GM20000 (cell line): ENCODE measurements around the gene MFAP3L.
"Not testable (repeated sequence)": the region's sequence is repeated elsewhere in the genome, so short reads cannot be mapped to it uniquely, and the experiment has no call there.

Experiments
- DNase-seq: peaks from one replicate; pipeline ENCODE4 v3.0.0; 2012; ENCODE audit warnings: low spot score
- TF ChIP-seq, protein P1 (sequence below): IDR thresholded peaks from 2 replicates; pipeline ENCODE4 v1.5.1; 2012; ENCODE audit warnings: mild to moderate bottlenecking, control low read depth; ENCODE audit errors: extremely low read depth, missing control alignments

MFAP3L gene

DNA sequence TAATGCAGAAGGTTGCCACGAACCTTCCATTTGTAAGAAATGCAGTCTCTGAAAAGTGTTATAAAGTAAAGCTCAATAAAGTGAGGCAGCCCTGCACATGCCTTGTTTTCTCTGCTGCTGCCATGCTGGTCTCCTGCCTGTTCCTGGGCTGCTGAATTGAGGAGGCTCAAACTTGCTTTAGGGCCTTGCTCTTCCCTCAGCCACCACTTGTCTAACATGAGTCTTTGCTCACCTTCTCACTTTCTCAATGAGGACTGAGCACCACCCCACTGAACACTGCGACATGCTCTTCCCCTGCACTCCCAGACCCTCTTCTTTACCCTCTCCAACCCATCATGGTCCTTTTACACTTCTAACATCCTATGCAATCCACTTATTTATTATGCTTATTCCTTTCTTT, 25.2 kb upstream of the MFAP3L start:
- TF ChIP-seq, protein P1, sequence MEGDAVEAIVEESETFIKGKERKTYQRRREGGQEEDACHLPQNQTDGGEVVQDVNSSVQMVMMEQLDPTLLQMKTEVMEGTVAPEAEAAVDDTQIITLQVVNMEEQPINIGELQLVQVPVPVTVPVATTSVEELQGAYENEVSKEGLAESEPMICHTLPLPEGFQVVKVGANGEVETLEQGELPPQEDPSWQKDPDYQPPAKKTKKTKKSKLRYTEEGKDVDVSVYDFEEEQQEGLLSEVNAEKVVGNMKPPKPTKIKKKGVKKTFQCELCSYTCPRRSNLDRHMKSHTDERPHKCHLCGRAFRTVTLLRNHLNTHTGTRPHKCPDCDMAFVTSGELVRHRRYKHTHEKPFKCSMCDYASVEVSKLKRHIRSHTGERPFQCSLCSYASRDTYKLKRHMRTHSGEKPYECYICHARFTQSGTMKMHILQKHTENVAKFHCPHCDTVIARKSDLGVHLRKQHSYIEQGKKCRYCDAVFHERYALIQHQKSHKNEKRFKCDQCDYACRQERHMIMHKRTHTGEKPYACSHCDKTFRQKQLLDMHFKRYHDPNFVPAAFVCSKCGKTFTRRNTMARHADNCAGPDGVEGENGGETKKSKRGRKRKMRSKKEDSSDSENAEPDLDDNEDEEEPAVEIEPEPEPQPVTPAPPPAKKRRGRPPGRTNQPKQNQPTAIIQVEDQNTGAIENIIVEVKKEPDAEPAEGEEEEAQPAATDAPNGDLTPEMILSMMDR = no peak
- no peak for DNase-seq

DNA sequence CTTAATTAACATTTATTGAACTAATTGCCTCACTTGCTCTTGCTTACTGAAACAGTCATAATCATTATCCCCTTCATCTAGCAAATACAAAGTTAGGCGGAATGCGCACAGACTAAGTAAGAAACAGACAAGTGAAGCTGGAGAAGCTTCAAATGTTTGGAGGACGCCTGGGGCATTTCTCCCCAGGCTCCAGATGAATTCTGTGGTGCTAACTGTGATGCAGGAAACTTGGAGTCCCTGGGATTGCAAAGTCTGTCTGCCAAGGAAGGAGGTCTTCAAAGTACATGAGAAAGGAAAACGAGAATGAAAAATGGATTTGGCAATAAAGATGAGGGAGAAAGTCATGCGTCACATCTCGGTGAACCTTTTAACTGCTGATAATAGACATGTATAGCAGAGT, 23.6 kb upstream of the MFAP3L start:
- DNase-seq = no peak
- TF ChIP-seq, protein P1 = no peak

GRCh38 chr4:170047771-170048354, 21.7 kb upstream of the MFAP3L start:
- peak; percentile 63 for DNase-seq
- TF ChIP-seq, protein P1 = peak; percentile 49

GRCh38 chr4:170046156-170046555, 20.0 kb upstream of the MFAP3L start:
- not testable (repeated sequence) for DNase-seq

DNA sequence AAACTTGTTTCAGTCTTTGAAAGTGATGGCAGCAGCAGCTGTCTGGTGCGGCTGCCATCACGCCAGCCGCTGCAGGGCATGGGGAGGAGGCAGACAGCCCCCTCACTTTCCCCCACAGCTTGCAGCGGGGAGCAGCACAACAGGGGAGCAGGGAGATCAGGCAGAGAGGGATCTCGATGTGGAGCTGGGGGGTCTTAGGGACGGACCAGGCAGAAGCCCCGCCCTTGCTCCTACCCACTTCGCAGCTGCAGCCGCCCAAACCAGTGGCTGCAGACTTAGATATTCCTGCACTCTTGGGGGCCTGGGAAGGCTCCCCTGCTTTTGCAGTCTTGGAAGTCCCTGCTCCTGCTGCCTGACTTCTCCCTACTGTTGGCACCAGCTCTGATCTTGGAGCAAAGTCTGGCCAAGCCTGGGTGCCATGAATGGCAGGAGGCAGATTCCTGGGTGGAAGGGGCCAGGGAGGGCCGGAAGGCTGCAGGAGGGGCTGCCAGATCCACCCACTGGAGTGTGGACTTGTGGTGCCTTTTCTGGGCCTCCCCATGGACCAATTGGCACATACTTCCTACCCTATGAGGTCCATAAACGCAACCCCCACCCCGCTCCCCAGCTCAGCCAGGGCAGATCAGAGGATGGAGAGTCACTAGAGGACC, 14.0 kb upstream of the MFAP3L start:
- TF ChIP-seq, protein P1 = no peak
- DNase-seq = no peak

DNA sequence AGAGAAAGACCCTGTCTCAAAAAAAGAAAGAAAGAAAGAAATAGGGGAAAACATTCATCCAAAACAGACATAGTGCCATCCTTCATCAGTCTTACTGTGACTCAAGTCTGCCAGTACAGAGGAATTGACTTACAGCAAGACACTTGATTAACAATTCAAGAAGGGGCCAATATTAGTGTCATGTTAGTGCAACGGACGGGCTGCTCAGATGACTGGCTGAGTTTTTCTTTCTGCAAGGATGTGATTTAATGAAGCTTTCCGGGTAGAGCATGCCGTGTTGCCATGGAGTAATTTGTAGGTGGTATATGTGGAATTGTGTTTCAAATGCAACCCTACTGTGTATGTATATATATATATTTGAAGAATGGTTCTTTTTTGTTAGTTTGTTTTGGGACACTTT, 12.6 kb upstream of the MFAP3L start:
- TF ChIP-seq, protein P1 = no peak
- DNase-seq = no peak

GRCh38 chr4:170038232-170038631, 12.0 kb upstream of the MFAP3L start:
- DNase-seq = no peak

More at GRCh38 chr4:170038232-170038631, 12.0 kb upstream of the MFAP3L start:
- TF ChIP-seq, protein P1 = no peak
